RWPE1 (cell line): ENCODE data around the gene ZMIZ1.

Source experiments
- CTCF ChIA-PET: fragments of 350-600 bp; sonication (Branson Sonifier 250); formaldehyde crosslinking; extraction: SDS; loops from one replicate; lab custom pipeline; 2021; lab: Yijun Ruan, JAX
- POLR2A ChIA-PET: fragments of 400-600 bp; formaldehyde crosslinking; extraction: SDS; loops from one replicate; lab custom pipeline; 2020; ENCODE audit warnings: antibody characterized with exemption; ENCODE audit not compliant: low non-redundant PET; lab: Yijun Ruan, JAX
- DNase-seq: peaks from one replicate; pipeline ENCODE4 v3.0.0; 2012; ENCODE audit warnings: low spot score
- H3K27ac ChIP-seq: fragments of 450-650 bp; 2 replicates; pipeline ENCODE4 v1.5.1; 2017
- CTCF ChIP-seq: fragments of 450-650 bp; conservative IDR thresholded peaks from 2 replicates; pipeline ENCODE4 v1.5.1; 2017; ENCODE audit warnings: low read depth, mild to moderate bottlenecking

ZMIZ1 gene

GRCh38 chr10:79313320-79313719 lies 244.6 kb downstream of the ZMIZ1 start:
- POLR2A ChIA-PET: no interaction called here
- no peak for TF ChIP-seq CTCF
- CTCF ChIA-PET: no interaction called here
- DNase-seq: no peak
- peak overlapping the region; percentile 51 for H3K27ac ChIP-seq

- peak overlapping the region; percentile 51 for H3K27ac ChIP-seq
- CTCF ChIA-PET: no interaction called here
- no peak for TF ChIP-seq CTCF
- DNase-seq: no peak
- POLR2A ChIA-PET: no interaction called here
These were observed 245.2 kb downstream of the ZMIZ1 start for GRCh38 chr10:79313911-79314439.

GRCh38 chr10:79314761-79315601 lies 246.2 kb downstream of the ZMIZ1 start:
- POLR2A ChIA-PET: no interaction called here
- peak overlapping the region; percentile 51 for H3K27ac ChIP-seq
- CTCF ChIA-PET: no interaction called here
- DNase-seq: no peak
- TF ChIP-seq CTCF: no peak

GRCh38 chr10:79315602-79315920 lies 246.8 kb downstream of the ZMIZ1 start:
- POLR2A ChIA-PET: no interaction called here
- no peak for TF ChIP-seq CTCF
- peak overlapping the region; percentile 51 for H3K27ac ChIP-seq
- DNase-seq: no peak
- CTCF ChIA-PET: no interaction called here

GRCh38 chr10:79316671-79317431 lies 248.1 kb downstream of the ZMIZ1 start:
- ChIA-PET CTCF (no interaction called here), POLR2A (no interaction called here)
- peak overlapping the region; percentile 75 for H3K27ac ChIP-seq
- no peak for TF ChIP-seq CTCF
- no peak for DNase-seq

GRCh38 chr10:79318369-79318768 lies 249.6 kb downstream of the ZMIZ1 start:
- CTCF ChIA-PET: no interaction called here
- POLR2A ChIA-PET: no interaction called here
- TF ChIP-seq CTCF: no peak
- no peak for DNase-seq
- H3K27ac ChIP-seq: peak overlapping the region; percentile 75
